Loucy (cell line): ENCODE measurements around the gene PANK4.

Experiments used
- EZH2phosphoT487 ChIP-seq: fragments of 200-600 bp; IDR thresholded peaks from 2 replicates; pipeline ENCODE4 v1.6.1; 2018; ENCODE audit warnings: antibody characterized with exemption, mild to moderate bottlenecking, moderate library complexity, borderline replicate concordance
- TF ChIP-seq, protein P1 (sequence below): fragments of 200-600 bp; sonication (generic); conservative IDR thresholded peaks from 2 replicates; pipeline ENCODE4 v1.5.1; 2014; ENCODE audit warnings: mild to moderate bottlenecking, antibody characterized with exemption, low read length

DNA sequence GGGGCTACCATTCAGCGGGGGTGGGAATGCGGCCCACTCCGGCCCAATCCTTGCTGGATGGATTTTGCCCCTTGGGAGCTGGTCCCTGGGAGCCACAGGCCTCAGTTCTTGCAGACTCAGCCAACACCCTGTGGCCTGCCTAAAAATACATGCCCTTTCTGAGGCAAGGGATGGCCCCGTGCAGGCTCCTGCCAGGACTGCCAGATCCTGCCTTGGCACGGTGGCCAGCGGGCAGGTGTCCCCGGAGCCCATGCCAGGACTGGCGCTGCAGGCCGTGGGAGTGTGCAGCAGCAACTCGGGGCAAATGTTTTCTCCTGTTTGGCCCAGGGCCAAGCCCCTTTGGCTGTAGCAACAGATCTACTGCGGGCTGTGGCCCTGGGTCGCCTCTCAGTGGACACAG is 1.6 kb upstream of the PANK4 start:
- TF ChIP-seq, protein P1, sequence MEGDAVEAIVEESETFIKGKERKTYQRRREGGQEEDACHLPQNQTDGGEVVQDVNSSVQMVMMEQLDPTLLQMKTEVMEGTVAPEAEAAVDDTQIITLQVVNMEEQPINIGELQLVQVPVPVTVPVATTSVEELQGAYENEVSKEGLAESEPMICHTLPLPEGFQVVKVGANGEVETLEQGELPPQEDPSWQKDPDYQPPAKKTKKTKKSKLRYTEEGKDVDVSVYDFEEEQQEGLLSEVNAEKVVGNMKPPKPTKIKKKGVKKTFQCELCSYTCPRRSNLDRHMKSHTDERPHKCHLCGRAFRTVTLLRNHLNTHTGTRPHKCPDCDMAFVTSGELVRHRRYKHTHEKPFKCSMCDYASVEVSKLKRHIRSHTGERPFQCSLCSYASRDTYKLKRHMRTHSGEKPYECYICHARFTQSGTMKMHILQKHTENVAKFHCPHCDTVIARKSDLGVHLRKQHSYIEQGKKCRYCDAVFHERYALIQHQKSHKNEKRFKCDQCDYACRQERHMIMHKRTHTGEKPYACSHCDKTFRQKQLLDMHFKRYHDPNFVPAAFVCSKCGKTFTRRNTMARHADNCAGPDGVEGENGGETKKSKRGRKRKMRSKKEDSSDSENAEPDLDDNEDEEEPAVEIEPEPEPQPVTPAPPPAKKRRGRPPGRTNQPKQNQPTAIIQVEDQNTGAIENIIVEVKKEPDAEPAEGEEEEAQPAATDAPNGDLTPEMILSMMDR, result no peak
- no peak for TF ChIP-seq EZH2phosphoT487
